GM06990 (cell line): ENCODE results near the gene PARP1.

Experiments
- DNase-seq: peaks from one replicate; pipeline ENCODE4 v3.0.0-alpha.2; 2011; ENCODE audit not compliant: insufficient read length; ENCODE audit errors: extremely low read depth
- H3K27me3 ChIP-seq: replicated peaks from 2 replicates; pipeline ENCODE4 v1.6.0; 2011; ENCODE audit warnings: low read length; ENCODE audit not compliant: control insufficient read depth, insufficient read depth
- H3K36me3 ChIP-seq: 2 replicates; pipeline ENCODE4 v1.5.1; 2011; ENCODE audit warnings: low read length; ENCODE audit not compliant: control insufficient read depth, insufficient read depth
- H3K4me3 ChIP-seq: replicated peaks from 2 replicates; pipeline ENCODE4 v1.5.1; 2011; ENCODE audit warnings: low read depth, mild to moderate bottlenecking, control low read depth, low read length
- TF ChIP-seq, protein P1 (sequence below): IDR thresholded peaks from 2 replicates; pipeline ENCODE4 v1.5.1; 2011; ENCODE audit warnings: low read length, control low read depth, mild to moderate bottlenecking, inconsistent platforms; ENCODE audit not compliant: insufficient read depth, poor library complexity, severe bottlenecking

Gene PARP1

DNA sequence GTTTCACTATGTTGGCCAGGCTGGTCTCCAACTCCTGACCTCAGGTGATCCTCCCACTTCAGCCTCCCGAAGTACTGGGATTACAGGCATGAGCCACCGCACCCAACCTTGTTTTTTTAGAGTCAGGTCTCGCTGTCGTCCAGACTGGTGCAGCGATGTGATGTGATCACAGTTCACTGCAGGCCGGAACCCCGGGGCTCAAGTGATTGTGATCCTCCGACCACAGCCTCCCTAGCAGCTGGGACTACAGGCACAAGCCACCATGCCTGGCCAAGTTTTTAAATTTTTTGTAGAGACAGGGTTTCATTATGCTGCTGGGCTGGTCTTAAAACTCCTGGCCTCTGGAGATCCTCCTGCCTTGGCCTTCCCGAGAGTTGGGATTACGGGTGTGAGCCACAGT lies 52.9 kb downstream of the PARP1 start:
- Histone ChIP-seq H3K36me3 (peaks cover 4% of the 10 kb centered on the region), H3K4me3 (no peak overlapping the region), H3K27me3 (no peaks in the 10 kb centered on the region)
- DNase-seq = no peak
- TF ChIP-seq, protein P1, sequence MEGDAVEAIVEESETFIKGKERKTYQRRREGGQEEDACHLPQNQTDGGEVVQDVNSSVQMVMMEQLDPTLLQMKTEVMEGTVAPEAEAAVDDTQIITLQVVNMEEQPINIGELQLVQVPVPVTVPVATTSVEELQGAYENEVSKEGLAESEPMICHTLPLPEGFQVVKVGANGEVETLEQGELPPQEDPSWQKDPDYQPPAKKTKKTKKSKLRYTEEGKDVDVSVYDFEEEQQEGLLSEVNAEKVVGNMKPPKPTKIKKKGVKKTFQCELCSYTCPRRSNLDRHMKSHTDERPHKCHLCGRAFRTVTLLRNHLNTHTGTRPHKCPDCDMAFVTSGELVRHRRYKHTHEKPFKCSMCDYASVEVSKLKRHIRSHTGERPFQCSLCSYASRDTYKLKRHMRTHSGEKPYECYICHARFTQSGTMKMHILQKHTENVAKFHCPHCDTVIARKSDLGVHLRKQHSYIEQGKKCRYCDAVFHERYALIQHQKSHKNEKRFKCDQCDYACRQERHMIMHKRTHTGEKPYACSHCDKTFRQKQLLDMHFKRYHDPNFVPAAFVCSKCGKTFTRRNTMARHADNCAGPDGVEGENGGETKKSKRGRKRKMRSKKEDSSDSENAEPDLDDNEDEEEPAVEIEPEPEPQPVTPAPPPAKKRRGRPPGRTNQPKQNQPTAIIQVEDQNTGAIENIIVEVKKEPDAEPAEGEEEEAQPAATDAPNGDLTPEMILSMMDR = no peak

DNA sequence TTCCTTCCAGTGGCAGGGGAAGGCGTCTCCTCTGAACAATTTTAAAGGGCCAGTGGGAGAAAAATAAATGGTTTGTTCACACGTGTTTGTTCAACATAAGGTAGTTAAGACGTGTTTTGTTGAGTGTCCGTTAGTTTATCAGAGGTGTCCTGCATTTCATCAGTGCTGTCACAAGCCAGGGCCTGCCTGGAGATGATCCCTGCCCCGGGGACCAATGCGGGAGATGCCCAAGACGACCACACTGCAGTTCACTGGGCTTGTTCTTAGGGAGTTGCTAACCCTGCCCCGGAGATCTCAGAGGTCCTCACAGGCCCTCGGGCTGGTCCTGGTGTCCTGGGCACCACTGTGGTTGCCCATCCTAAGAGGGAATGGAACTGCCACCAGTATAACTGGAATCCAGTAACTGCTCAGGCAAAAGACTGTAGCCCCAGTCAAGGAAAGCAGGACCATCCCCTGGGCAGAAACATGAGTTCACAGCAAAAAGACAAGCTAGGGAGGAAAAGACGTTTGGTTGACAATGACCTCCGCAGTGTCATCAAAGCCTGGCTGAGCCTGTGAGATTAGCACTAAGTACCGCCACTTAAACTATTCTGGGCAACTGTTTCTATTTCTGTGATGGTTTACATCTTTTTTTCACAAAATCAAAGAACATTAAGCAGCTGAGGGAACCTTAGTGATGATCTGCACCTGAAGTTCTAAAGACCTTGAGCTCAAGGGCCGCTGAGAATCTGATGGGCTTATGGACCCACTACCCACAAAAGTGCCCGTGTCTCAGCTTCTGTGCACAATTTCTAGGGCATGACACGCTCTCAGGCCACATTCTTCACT lies 54.0 kb downstream of the PARP1 start:
- H3K36me3 ChIP-seq = peaks cover 1% of the 10 kb centered on the region
- no peak for DNase-seq
- H3K4me3 ChIP-seq = no peak overlapping the region
- no peaks in the 10 kb centered on the region for H3K27me3 ChIP-seq
- TF ChIP-seq, protein P1 = no peak

DNA sequence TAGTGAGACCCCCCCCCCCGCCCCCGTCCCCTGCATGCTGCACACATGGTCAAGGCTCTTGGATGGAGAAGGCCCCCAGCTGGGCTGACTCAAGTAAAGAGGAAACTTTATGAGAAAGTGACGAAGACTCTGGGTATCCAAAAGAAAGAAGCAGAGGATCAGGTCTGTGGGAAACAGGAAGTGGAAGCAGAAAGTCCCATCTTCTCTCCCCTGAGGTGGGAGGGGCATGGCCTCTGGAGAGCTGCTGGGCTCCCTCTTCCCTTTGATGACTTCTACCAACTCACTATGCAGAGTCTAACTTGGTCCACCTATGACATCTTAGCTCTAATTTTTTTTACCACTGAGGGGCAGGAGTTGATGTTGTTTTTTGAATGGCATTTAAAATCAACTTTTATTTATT lies 56.2 kb downstream of the PARP1 start:
- DNase-seq = no peak
- TF ChIP-seq, protein P1 = no peak
- Histone ChIP-seq H3K27me3 (no peaks in the 10 kb centered on the region), H3K36me3 (no peaks in the 10 kb centered on the region), H3K4me3 (no peak overlapping the region)

DNA sequence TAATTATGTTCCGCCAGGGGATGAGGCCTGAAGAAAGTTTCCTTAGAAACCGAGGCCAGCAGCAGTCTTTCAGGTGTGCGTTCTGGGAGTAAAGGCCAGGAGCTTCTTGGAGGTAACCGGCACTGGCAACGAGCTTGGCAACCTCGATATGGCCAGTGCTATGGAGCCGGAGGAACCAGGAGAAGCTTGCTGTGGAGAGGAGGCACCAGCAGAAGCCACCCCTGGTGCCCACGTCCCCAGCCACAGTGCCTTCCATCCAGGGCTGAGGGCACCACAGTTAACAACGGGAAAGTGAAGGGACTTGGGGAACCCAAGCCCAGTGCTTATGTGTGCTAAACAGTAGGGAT lies 57.4 kb downstream of the PARP1 start:
- H3K27me3 ChIP-seq = no peaks in the 10 kb centered on the region
- H3K4me3 ChIP-seq = no peak overlapping the region
- peak; percentile 55 for DNase-seq
- TF ChIP-seq, protein P1 = no peak
- no peaks in the 10 kb centered on the region for H3K36me3 ChIP-seq

DNA sequence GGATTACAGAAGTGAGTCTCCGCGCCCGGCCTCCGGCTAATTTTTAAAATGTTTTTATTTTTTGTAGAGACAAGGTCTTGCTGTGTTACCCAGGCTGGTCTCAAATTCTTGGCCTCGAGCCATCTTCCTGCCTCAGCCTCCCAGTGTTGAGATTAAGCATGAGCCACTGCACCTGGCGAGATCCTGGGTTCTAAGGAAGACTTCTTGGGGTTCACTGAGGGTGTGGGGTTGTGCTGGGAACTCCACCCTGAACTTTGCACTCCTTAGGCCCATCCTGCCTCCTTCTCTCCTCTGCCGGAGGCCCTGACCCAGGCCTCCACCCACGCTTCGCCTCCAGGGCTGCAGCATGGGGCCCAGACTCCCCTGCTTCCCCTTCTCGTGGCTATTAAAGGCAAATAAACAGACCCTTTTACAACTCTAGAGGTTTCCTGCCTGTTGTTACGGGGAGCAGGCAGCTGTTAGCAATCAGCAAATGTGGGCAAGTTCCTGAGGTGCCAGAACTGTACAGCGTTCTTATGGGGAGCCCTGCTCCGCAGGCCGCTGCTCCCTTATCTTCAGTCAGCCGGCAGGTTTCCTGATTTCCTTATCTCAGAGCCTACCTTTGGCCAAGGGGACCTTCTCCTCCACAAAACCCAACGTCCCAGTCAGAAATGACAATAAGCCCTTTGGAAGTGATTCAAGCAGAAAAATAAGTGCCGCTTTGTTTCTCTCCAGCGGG lies 57.9 kb downstream of the PARP1 start:
- Histone ChIP-seq H3K27me3 (no peaks in the 10 kb centered on the region), H3K36me3 (no peaks in the 10 kb centered on the region), H3K4me3 (no peak overlapping the region)
- DNase-seq = peak; percentile 80
- TF ChIP-seq, protein P1 = no peak
